Suppressor macrophage (primary cell): ENCODE measurements around the gene STPG3.

Source experiments
- DNase-seq, 4 experiments: peaks; one replicate each; pipeline ENCODE4 v3.0.0-alpha.2; 2020 to 2022

Gene STPG3

DNA sequence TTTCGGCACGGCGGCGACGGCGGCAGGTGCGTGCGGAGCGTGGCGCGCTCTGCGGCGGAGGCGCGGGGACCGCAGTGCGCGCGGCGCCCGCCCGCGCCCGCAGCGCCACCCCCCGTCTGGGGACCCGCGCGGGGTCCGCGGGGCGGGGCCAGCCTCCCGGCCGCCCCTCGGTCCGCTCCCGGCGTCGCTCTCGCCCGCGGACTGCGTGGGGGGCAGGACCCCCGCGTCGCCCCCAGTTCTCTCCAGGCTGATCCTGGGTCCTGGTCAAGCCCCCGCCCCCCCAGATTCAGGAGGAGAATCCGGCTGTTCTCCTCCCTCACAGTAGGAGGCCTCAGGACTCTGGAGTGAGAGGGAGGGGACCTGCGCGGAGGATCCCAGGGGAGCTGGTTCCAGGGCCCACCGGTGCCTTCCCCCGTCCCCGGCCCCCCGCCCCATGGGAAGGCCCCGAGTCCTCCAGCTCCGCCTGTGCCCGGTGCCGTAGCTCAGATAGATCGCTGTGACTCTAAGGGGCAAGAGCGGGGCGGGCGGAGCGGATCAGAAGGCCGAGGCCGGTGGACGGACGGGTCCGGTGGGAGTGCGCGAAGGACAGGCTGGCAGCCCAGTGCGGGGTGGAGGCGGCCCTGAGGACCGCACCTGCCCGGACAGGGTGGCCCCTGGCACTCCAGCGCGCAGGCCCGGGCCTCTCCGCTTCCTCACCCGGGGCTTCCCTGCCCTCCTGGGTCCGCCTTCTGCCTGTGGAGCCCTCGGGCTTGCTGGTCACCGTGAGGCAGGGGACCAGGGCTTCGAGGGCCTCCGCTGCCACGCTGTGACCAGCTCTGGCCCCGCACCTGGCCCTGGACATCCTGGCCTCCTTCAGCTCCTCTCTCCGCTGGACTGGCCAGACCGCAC lies 28.7 kb upstream of the STPG3 start, which contains the start of gene RNF208:
RNF208 (minus strand) TSS at position 51 of the 888 bp plus-strand sequence. CDS start 1,028 bp downstream, outside the sequence.
- peak in 2 of 4 experiments; percentile 29 to 38 for DNase-seq

DNA sequence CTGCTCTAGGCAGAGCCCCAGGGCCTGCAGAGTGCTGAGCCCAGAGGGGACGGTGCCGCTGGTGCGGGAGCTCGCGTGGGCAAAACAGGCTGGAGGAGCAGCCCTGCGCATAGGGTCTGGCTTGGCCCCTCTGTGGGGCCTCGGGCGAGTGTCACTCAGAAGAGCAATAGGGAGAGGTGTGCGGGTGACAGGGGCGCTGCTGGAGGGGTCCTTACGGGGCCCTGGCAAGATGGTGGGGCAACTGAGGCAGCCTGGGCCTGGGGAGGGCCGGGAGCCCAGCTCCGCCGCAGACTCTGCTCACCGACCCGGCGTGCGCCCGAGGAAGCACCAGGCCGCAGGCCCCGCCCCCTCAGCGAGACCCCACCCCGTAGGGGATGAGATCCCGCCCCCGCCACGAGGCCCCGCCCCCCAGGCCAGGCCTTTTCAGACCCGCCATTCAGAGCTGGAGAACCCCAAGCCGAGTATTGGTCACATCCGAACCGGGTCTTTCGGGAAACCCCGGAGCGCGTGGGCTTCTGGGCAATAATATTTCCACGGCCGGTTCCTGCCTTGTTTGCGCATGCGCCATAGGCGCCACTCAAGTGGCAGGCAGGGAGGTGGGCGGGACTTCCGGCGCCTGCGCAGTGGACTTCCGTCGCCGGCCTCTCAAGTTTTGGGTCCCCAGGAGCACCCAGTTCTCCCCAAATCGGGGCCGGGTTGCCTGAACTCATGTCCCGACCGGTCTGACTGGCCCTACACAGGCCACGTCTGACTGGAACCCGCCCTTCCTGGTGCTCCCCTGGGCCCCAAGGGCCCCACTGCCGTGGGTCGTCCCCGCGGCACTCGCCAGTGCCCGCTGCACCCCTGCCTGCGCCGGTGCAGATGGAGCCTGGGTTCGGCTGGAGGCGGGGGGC lies 27.8 kb upstream of the STPG3 start:
- peak; percentile 99 to 100 (median 100) for DNase-seq

DNA sequence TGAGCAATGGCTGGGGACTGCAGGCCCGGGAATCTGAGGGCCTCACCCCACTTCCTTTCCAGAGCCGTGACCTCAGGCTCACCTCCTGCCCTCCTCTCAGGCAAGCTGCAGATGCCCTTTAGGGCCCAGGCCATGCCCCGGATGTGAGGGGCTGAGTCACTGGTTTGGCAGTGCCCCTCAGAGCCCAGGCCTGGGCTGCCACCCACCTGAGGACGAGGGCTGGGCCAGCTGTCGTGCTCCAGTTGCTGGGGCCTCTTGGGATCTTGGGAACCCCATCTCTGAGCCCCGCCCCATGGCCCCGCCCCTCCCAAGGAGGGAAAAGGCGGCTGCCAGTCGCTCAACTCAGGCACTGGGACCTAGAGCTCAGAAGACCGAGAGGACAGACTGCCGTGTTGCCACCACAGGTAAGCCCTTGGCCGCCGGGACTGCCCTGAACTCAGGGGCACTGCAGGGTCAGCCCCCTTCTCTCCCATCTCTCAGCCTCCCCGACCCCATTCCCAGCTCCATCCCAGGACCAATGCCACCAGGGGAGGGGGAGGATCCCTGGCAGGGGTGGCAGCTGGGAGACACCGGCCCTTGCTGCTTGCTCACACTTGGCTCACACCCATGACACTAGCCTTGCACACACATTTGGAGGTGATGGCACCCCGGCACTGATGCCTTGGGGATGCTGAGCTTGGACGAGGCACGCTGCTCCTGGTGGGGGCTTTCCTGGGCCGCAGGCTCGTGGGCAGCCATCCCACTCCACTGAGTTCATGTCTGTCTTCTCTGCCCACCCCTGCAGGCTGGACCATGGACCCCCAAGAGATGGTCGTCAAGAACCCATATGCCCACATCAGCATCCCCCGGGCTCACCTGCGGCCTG lies 26.0 kb upstream of the STPG3 start, which contains the start of gene CYSRT1:
CYSRT1 (plus strand) TSS at position 345 of the 865 bp plus-strand sequence; CDS start at position 793, 448 bp downstream.
- peak; percentile 18 to 49 (median 44) for DNase-seq

DNA sequence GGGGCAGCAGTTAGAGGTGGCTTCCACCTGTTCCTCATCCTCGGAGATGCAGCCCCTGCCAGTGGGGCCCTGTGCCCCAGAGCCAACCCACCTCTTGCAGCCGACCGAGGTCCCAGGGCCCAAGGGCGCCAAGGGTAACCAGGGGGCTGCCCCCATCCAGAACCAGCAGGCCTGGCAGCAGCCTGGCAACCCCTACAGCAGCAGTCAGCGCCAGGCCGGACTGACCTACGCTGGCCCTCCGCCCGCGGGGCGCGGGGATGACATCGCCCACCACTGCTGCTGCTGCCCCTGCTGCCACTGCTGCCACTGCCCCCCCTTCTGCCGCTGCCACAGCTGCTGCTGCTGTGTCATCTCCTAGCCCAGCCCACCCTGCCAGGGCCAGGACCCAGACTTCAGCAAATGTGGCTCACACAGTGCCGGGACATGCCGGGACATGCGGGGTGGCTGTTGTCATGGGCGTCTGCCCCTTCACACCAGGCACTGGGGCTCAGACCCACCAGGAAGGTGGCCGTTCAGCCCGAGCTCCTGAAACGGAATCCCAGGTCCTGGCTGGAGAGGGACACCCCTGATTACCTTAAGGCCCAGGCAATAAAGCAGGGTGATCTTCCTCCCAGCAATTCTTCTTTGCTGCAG lies 25.3 kb upstream of the STPG3 start:
- DNase-seq: no peak

DNA sequence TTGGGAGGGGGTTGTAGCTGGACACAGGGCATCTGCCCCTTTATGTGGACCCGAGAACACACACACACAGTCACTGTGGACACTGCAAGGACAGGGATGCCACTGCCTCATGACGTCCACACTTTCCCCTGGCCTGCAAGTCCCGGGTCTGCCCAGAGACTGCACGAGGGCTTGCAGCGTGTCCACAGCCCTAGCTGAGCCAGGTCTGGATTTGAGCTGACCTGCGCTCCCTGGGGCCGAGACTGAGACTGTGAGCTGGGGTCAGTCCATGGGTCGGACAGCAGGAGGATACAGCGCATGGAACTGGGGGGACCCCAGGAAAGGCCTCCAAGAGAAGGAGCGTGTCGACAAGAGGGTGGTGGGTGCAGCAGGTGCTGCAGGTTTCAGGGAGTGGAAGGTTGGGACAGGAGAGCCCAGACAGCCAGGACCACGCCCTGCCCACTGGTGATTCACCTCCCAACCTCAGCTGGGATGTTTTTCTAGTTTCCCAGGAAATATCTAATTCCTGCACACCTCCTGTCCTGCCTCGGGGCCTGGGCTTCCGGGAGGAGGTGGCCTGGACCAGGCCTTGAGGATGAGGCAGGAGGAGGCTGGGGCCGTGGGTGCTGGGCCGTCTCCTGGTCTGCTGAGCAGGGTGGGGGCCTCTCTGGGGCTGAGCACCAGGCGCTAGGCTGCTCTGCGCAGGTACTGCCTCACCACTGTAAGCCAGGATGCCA lies 24.6 kb upstream of the STPG3 start:
- DNase-seq: no peak

DNA sequence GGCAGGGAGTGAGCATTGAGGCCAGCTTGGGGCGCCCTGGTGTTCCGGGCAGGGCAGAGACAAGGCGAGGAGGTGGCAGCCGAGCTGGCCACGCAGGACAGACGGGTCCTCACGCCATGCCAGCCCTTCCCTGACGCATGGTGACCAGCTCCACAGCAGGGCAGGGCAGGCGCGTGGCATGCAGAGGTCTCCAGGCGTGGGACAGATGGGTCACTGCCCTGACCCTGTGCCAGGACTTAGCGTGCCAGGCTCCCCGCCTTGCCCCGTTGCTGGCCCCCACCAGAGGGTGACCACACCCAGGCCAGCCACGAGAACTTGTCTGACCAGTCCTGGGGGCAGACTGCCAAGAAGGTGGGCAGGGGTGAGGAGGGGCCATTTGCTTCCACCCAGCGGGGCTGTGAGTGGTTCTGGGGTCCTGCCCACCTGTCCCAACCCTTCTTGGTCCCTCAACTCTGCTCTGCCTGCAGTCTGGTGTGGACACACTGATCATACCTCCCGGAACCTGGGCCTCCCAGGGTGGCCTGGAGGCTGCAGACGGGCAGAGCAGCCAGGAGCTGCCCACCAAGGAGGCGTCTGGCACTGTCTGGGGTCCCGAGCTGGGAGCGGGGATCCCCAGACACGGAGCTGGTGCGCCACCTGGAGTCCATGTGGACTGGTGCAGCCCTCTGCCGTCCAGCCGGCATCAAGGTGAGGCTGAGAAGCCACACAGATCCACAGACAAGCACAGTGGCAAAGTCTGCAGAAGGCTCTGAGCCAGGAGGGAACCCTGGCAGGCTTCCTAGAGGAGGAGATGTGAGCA lies 23.8 kb upstream of the STPG3 start, which contains the start of gene RNF224:
RNF224 (plus strand) TSS at position 449 of the 799 bp plus-strand sequence. CDS start 834 bp downstream, outside the sequence.
- peak; percentile 73 to 87 (median 80) for DNase-seq

DNA sequence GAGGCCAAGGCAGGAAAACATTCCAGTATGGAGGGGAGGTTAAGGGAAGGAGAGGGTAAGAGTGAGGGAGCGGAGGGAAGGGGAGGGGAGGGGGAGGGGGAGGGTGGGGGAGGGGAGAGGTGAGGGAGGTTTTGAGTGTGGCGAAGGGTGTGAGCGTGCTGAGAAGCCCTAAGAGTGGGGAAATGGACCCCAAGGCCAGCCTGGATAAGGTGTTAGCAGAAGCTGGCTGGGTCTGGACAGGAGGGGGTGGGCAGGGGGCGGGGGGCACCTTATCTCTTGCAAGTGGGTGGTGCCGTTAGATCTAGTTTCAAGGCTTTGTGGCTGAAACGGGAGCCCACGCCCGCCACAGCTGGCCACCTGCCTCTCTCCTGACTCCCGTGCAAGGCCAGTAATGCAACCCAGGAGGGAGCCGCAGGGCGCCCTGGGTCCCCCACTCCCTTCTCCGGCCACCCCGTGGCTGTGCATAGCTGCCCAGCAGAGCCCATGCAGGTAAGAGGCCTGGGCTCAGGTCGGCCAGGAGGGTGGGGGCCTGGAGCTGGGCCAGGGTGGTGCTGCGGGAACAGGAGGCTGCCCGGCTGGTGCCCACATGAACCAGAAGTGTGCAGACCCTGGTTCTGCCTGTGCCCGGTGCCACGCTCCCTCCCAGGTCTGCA lies 23.1 kb upstream of the STPG3 start:
- DNase-seq: no peak

DNA sequence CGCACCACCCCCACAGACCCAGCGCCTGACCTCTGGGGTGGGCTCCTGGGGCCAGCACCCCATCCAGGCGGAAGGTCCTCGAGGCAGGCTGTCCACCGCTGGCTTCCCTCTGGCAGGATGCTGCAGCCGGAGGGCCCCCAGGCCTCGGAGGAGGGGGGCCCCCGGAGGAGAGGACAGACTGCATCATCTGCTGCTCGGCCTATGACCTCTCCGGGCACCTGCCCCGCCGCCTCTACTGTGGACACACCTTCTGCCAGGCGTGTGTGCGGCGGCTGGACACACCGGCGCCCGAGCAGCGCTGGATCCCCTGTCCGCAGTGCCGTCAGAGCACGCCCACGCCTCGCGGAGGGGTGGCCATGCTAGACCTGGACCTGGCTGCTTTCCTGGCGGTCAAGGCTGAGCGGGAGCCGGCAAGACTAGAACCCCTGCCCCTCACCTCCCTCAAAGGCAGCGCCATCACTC lies 22.5 kb upstream of the STPG3 start:
- DNase-seq: no peak

DNA sequence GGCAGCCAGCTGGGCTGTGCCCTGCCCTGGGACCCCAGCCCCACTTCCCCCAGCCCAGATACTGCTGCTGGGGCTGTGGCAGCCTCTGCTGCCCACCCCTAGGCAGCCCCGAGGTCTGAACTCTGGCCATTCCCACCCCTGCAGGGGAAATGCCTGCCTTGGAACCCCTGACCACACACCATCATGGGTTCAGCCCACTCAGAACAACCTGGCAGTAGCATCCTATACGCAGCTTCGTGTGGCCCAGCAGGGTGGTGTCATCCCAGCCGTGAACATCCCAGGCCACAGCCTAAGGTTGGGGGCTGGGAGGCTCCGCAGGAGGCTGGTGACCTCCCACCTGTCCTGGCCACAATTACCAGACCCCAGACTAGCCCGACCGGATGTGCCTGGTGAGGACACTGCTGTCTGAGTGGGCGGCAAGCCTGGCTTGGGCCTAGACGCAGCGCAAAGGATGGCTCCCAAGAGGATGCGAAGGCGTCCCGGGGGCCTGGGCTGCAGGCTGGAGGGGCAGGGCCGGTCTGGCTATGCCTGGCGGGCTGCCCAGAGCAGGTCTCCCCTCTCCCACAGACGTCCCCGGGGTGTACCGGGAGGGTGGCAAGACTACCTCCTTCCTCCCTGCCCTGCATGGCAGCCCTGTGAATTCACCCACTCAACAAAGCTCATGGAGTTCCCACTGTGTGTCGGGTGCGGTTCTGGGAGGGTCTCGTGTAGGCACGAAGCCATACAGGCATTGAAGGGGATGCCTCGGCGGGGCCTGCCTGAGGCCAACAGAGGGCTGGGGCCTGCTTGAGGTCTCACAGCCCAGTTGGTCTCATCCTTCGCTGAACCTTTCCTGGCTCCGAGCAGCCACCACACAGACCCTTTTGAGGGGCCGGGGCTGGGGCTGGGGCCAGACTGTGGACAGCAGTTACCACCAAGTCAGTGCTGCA lies 21.9 kb upstream of the STPG3 start:
- no peak for DNase-seq

DNA sequence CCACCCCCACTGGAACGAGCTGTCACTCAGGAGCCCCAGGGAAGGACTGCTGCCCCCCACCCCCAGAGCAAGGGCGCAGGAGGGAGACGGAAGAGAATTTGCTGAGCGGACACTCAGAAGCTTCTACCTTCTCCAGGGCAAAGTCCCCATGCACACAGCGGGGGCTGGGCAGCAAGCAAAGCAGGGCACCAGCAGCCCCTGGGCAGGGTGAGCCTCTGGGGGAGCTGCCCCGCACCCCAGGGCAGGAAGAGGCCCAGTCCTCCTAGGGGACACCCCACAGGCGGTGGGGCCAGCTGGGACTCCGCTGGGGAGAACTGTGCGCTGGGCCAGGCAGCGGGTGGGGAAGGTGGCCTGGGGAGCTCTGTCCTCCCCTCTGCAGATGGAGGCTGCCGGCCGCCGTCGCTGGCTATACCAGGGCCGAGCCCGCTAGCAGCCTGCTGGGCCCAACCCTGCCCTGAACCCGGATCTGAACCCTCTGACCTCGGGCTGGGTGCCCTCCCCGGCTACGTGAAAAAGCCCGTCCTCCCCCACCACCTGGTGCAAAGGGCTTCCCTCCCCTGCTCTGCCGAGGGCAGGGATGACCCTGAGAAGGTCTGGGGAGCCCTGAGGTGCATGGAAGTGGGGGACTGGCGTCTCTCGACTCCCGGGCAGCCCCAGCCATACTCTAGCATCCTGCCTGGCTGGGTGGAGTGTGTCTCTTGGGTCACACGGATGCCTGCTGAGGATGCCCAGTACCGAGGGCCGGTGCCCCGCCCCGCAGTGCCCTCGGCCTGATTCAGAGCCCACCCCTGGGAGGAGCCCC lies 21.0 kb upstream of the STPG3 start:
- DNase-seq: no peak

DNA sequence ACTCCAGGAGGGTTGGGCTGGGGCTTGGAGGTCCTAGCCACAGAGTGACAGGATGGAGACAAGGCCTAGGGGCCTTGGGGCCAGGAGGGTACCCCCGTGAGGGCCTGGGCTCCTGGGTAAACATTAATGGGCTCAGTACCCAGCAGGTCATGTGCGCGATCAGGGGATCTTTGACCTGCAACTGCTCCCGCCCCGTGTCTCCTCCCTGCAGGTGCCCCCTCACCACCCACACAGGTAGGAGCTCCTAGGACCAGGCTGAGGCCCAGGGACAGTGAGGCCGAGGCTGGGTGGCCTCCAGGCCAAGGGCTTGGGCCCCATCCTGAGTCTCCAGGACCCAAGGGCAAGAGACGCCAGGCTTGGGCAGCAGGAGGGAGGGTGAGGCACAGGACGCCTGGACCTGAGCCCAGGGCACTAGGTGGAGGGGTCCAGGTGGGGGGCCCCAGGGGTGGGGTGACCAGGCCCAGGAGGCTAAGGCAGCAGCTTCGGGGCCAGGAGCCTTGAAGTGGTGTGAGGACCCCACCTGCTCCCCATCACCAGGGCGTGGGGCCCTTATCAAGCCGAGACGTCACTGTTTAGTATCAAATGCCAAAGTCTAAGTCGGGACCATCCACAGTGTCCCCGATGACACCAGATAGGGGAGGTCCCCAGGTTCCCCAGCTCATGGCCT lies 20.2 kb upstream of the STPG3 start, which contains the start of gene SLC34A3:
SLC34A3 (plus strand) TSS at position 197 of the 667 bp plus-strand sequence. CDS start 802 bp downstream, outside the sequence.
- DNase-seq: no peak

DNA sequence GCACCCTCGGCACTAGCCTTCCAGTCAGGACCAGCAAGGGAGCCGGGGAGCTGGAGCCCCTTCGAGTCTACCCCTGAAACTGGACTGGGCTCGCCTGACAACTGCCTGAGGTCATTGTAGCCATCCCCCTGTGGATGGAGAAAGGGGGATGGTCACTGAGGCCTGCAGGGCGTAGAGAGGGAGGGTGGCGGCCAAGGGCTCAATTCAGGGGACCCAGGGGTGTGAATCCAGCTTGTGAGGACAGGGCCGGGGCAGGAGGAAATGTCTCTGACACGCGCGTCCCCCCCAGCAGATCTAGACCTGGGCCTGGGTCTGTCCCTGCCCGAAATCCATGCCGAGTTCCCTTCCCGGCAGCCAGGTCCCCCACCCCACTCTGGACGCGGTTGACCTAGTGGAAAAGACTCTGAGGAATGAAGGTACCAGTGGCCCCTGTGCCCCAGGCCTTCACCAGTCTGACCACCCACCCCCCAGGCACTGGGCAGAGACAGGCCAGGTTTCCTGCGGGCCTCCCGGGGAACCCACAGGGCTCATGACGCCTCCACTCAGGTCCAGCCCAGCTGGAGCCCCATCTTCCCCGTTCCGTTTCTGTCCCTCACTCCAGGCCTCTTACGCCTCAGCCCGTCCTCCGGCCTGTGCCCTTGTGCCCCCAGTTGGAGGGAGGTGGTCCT lies 19.6 kb upstream of the STPG3 start:
- no peak for DNase-seq

DNA sequence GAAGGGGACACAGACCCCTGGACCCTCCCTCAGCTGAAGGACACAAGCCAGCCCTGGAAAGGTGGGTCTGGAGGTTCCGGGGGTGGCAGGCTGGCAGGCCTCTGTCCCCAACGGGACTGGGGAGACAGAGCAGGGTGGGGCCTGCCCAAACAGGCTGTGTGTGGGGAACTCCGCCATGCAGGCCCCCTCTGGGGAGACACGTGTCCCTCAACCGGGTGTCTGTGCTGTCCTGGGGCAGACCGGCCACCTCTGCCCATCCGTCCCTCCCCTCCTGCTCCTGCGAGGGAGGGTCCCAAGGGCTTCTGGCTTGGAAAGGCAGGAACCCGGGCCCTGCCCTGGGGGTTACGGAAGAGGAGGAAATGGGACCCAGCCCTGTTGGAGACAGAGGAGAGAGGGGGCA lies 19.0 kb upstream of the STPG3 start:
- DNase-seq: no peak

DNA sequence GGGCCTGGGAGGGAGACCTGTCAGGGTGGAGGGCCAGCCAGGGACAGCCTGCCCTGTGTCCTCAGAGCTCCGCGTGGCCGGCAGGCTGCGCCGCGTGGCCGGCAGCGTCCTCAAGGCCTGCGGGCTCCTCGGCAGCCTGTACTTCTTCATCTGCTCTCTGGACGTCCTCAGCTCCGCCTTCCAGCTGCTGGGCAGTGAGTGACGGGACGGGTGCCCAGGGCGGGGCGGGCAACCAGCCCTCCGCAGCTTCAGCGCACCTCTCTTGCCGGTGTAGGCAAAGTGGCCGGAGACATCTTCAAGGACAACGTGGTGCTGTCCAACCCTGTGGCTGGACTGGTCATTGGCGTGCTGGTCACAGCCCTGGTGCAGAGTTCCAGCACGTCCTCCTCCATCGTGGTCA lies 18.6 kb upstream of the STPG3 start:
- no peak for DNase-seq

DNA sequence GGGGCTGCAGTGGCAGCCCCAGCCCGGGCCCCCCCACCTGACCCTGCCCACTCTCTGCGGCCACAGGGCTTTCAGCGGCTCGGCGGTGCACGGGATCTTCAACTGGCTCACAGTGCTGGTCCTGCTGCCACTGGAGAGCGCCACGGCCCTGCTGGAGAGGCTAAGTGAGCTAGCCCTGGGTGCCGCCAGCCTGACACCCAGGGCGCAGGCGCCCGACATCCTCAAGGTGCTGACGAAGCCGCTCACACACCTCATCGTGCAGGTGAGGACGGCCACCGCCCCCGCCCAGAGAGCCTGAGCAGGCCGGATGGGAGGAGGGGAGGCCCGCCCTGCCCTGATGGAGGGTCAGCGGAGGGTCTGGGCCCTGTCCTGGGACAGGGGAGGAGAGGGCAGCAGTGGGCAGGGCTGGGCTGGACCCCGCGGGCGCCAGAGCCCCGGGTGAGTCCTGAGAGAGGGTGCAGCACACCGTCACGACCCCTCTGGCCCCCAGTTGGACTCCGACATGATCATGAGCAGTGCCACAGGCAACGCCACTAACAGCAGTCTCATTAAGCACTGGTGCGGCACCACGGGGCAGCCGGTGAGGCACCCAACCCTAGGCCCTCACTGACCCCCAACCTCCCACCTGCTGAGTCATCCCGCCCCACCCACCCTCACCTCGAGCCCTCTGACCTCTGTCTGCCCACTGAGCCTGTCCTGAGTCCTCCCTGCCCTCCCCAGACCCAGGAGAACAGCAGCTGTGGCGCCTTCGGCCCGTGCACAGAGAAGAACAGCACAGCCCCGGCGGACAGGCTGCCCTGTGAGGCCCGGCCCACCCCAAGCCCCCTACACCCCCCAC lies 17.7 kb upstream of the STPG3 start:
- DNase-seq: no peak
